ENCODE measurements around the gene ADIPOR2.
A peak's percentile ranks its signal among the peaks of the same experiment; 100 is the strongest.

ADIPOR2 gene

GRCh38 chr12:1819050-1819449, 128.2 kb downstream of the ADIPOR2 start:
- no peaks in the 10 kb centered on the region for H3K36me3 ChIP-seq (ENCODE audit: insufficient read depth, low read length)
- no peak overlapping the region for H3K27ac ChIP-seq (ENCODE audit: low read length)
- H3K27me3 ChIP-seq (ENCODE audit: insufficient read depth, low read length, poor library complexity) = peaks cover 45% of the 10 kb centered on the region
- H3K4me2 ChIP-seq (ENCODE audit: insufficient read depth, low read length) = no peak overlapping the region
- peaks cover 8% of the 10 kb centered on the region for H4K20me1 ChIP-seq (ENCODE audit: insufficient read depth, low read length)
- H3K4me1 ChIP-seq (ENCODE audit: insufficient read depth, low read length) = no peaks in the 10 kb centered on the region
- TF ChIP-seq EZH2 (IDR thresholded peaks at IDR 0.05; ENCODE audit: borderline replicate concordance, low read depth, low read length, severe bottlenecking) (no peak), CTCF (IDR thresholded peaks at IDR 0.05; ENCODE audit: borderline replicate concordance, extremely low read depth, low read length, poor library complexity, severe bottlenecking) (no peak)
- no peak for DNase-seq
- no peak for ATAC-seq (ENCODE audit: insufficient read depth, low read depth)
- no peaks in the 10 kb centered on the region for H3K9me3 ChIP-seq (ENCODE audit: insufficient read depth, low read length, severe bottlenecking)
- H3K9ac ChIP-seq (ENCODE audit: low read depth, low read length) = no peak overlapping the region
- H3K4me3 ChIP-seq (ENCODE audit: low read depth in 1 of 2, low read length in 2 of 2) = no peak overlapping the region
- H3K79me2 ChIP-seq (ENCODE audit: insufficient read depth, low read length) = no peaks in the 10 kb centered on the region
- H2AFZ ChIP-seq (ENCODE audit: low read depth, low read length) = no peak overlapping the region

- Histone ChIP-seq H3K36me3 (ENCODE audit: insufficient read depth, low read length) (no peaks in the 10 kb centered on the region), H3K79me2 (ENCODE audit: insufficient read depth, low read length) (no peaks in the 10 kb centered on the region), H3K27ac (ENCODE audit: low read length) (no peak overlapping the region), H4K20me1 (ENCODE audit: insufficient read depth, low read length) (peaks cover 8% of the 10 kb centered on the region), H3K4me1 (ENCODE audit: insufficient read depth, low read length) (no peaks in the 10 kb centered on the region), H3K4me2 (ENCODE audit: insufficient read depth, low read length) (no peak overlapping the region), H3K9me3 (ENCODE audit: insufficient read depth, low read length, severe bottlenecking) (no peaks in the 10 kb centered on the region), H3K9ac (ENCODE audit: low read depth, low read length) (no peak overlapping the region), H2AFZ (ENCODE audit: low read depth, low read length) (no peak overlapping the region), H3K4me3 (ENCODE audit: low read depth in 1 of 2, low read length in 2 of 2) (no peak overlapping the region), H3K27me3 (ENCODE audit: insufficient read depth, low read length, poor library complexity) (peaks cover 45% of the 10 kb centered on the region)
- ATAC-seq (ENCODE audit: insufficient read depth, low read depth) (no peak), DNase-seq (no peak)
- no peak for TF ChIP-seq EZH2 (IDR thresholded peaks at IDR 0.05; ENCODE audit: borderline replicate concordance, low read depth, low read length, severe bottlenecking)
- TF ChIP-seq CTCF (IDR thresholded peaks at IDR 0.05; ENCODE audit: borderline replicate concordance, extremely low read depth, low read length, poor library complexity, severe bottlenecking) = no peak
Measured at GRCh38 chr12:1819571-1819970, 128.7 kb downstream of the ADIPOR2 start.

- Histone ChIP-seq H2AFZ (ENCODE audit: low read depth, low read length) (no peak within 1 kb of the TSS), H3K4me3 (ENCODE audit: low read depth in 1 of 2, low read length in 2 of 2) (no peak within 1 kb of the TSS)
- TF ChIP-seq EZH2 (IDR thresholded peaks at IDR 0.05; ENCODE audit: borderline replicate concordance, low read depth, low read length, severe bottlenecking) (no peak), CTCF (IDR thresholded peaks at IDR 0.05; ENCODE audit: borderline replicate concordance, extremely low read depth, low read length, poor library complexity, severe bottlenecking) (no peak)
Measured at GRCh38 chr12:1820191-1820895, 129.5 kb downstream of the ADIPOR2 start, which contains the start of gene LRTM2. Gene LRTM2, plus strand, starts transcription at chr12:1820565. Its CDS starts 7,584 bp downstream, at chr12:1828149.

More at GRCh38 chr12:1820191-1820895, 129.5 kb downstream of the ADIPOR2 start, which contains the start of gene LRTM2:
- H3K4me2 ChIP-seq (ENCODE audit: insufficient read depth, low read length) = no peak within 1 kb of the TSS
- H3K79me2 ChIP-seq (ENCODE audit: insufficient read depth, low read length) = no peaks in the 10 kb centered on the region
- H3K9ac ChIP-seq (ENCODE audit: low read depth, low read length) = no peak within 1 kb of the TSS
- H3K36me3 ChIP-seq (ENCODE audit: insufficient read depth, low read length) = no peaks in the 10 kb centered on the region
- DNase-seq = no peak
- peaks cover 8% of the 10 kb centered on the region for H4K20me1 ChIP-seq (ENCODE audit: insufficient read depth, low read length)
- ATAC-seq (ENCODE audit: insufficient read depth, low read depth) = peak; percentile 47
- no peaks in the 10 kb centered on the region for H3K9me3 ChIP-seq (ENCODE audit: insufficient read depth, low read length, severe bottlenecking)
- no peak within 1 kb of the TSS for H3K27ac ChIP-seq (ENCODE audit: low read length)
- no peaks in the 10 kb centered on the region for H3K4me1 ChIP-seq (ENCODE audit: insufficient read depth, low read length)
- peaks cover 45% of the 10 kb centered on the region for H3K27me3 ChIP-seq (ENCODE audit: insufficient read depth, low read length, poor library complexity)

Measured in DND-41 (cell line).